ENCODE measurements around the gene RDH5.

The RDH5 gene

GRCh38 chr12:55765736-55766290, 45.6 kb downstream of the RDH5 start:
- TF ChIP-seq CEBPB (IDR thresholded peaks at IDR 0.05) (no peak), YY1 (IDR thresholded peaks at IDR 0.05; ENCODE audit: low read depth) (no peak), TEAD4 (IDR thresholded peaks at IDR 0.05) (no peak), EGR1 (IDR thresholded peaks at IDR 0.05) (no peak), MAX (IDR thresholded peaks at IDR 0.05) (no peak), EP300 (IDR thresholded peaks at IDR 0.05; ENCODE audit: borderline replicate concordance) (no peak), TCF12 (IDR thresholded peaks at IDR 0.05; ENCODE audit: low read depth) (no peak)
- TF ChIP-seq, protein P1, sequence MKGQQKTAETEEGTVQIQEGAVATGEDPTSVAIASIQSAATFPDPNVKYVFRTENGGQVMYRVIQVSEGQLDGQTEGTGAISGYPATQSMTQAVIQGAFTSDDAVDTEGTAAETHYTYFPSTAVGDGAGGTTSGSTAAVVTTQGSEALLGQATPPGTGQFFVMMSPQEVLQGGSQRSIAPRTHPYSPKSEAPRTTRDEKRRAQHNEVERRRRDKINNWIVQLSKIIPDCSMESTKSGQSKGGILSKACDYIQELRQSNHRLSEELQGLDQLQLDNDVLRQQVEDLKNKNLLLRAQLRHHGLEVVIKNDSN (IDR thresholded peaks at IDR 0.05), result no peak
- TF ChIP-seq, protein P2, sequence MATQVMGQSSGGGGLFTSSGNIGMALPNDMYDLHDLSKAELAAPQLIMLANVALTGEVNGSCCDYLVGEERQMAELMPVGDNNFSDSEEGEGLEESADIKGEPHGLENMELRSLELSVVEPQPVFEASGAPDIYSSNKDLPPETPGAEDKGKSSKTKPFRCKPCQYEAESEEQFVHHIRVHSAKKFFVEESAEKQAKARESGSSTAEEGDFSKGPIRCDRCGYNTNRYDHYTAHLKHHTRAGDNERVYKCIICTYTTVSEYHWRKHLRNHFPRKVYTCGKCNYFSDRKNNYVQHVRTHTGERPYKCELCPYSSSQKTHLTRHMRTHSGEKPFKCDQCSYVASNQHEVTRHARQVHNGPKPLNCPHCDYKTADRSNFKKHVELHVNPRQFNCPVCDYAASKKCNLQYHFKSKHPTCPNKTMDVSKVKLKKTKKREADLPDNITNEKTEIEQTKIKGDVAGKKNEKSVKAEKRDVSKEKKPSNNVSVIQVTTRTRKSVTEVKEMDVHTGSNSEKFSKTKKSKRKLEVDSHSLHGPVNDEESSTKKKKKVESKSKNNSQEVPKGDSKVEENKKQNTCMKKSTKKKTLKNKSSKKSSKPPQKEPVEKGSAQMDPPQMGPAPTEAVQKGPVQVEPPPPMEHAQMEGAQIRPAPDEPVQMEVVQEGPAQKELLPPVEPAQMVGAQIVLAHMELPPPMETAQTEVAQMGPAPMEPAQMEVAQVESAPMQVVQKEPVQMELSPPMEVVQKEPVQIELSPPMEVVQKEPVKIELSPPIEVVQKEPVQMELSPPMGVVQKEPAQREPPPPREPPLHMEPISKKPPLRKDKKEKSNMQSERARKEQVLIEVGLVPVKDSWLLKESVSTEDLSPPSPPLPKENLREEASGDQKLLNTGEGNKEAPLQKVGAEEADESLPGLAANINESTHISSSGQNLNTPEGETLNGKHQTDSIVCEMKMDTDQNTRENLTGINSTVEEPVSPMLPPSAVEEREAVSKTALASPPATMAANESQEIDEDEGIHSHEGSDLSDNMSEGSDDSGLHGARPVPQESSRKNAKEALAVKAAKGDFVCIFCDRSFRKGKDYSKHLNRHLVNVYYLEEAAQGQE (IDR thresholded peaks at IDR 0.05; ENCODE audit: low read depth), result no peak

GRCh38 chr12:55767156-55767555, 47.0 kb downstream of the RDH5 start:
- TF ChIP-seq NFIC (IDR thresholded peaks at IDR 0.05) (no peak), TAF1 (IDR thresholded peaks at IDR 0.05; ENCODE audit: low read depth) (no peak), MAX (IDR thresholded peaks at IDR 0.05) (no peak), ZBTB7A (IDR thresholded peaks at IDR 0.05; ENCODE audit: low read depth) (no peak), FOXM1 (IDR thresholded peaks at IDR 0.05; ENCODE audit: borderline replicate concordance, low read depth) (no peak)
- TF ChIP-seq, protein P1 (IDR thresholded peaks at IDR 0.05), result no peak

DNA sequence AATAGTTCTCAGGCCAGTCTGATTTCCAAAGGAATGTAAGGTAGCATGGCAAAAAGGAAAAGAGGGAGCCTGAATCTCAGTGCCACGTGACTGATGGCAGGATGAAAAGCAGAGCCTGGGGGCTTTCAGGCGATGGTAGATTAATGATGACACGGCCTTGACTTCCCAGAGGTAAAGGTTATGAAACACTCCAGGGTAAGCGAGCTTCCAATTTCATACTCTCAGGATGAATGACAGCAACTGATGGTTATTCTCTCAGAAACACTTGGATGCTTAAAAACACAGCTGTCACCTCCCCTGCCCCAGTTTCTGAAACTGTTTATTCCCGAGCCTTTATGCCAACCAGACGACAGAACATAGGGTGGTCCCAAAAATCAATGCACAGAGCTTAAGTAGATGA, 51.5 kb downstream of the RDH5 start:
- no peak for TF ChIP-seq TAF1 (IDR thresholded peaks at IDR 0.05; ENCODE audit: low read depth)
- no peak for TF ChIP-seq ZBTB7A (IDR thresholded peaks at IDR 0.05; ENCODE audit: low read depth)
- no peak for TF ChIP-seq EGR1 (IDR thresholded peaks at IDR 0.05)
- no peak for TF ChIP-seq RAD21 (IDR thresholded peaks at IDR 0.05; ENCODE audit: low read depth)
- TF ChIP-seq FOXM1 (IDR thresholded peaks at IDR 0.05; ENCODE audit: borderline replicate concordance, low read depth), result no peak
- no peak for TF ChIP-seq EP300 (IDR thresholded peaks at IDR 0.05; ENCODE audit: borderline replicate concordance)
- TF ChIP-seq CREB1 (IDR thresholded peaks at IDR 0.05; ENCODE audit: low read depth), result no peak
- no peak for TF ChIP-seq TEAD4 (IDR thresholded peaks at IDR 0.05)
- TF ChIP-seq CEBPB (IDR thresholded peaks at IDR 0.05), result no peak
- TF ChIP-seq, protein P1 (IDR thresholded peaks at IDR 0.05), result no peak
- TF ChIP-seq, protein P2 (IDR thresholded peaks at IDR 0.05; ENCODE audit: low read depth), result no peak
- TF ChIP-seq NFIC (IDR thresholded peaks at IDR 0.05), result no peak
- no peak for TF ChIP-seq TCF12 (IDR thresholded peaks at IDR 0.05; ENCODE audit: low read depth)
- no peak for TF ChIP-seq MAX (IDR thresholded peaks at IDR 0.05)

All from Ishikawa (cell line).